GM19328 (cell line): ENCODE results near the gene CMAS.

Source experiments
- ATAC-seq: cut with Tn5 transposase; IDR thresholded peaks from one replicate; pipeline ENCODE4 v1.9.1; 2021; ENCODE audit warnings: mild to moderate bottlenecking, moderate library complexity; ENCODE audit not compliant: unreplicated experiment

Gene CMAS

GRCh38 chr12:22105542-22105941 lies 59.5 kb downstream of the CMAS start:
- ATAC-seq, result no peak

- ATAC-seq, result no peak
Measured at GRCh38 chr12:22110176-22110575, 64.2 kb downstream of the CMAS start.
